CD4-positive, alpha-beta T cell treated with Interleukin-21 for 1 hour (primary cell): ENCODE results near the gene RIN3.

Experiments used
- DNase-seq: peaks from one replicate; pipeline ENCODE4 v3.0.0-alpha.2; 2020

The RIN3 gene

GRCh38 chr14:92601131-92601710, 87.6 kb downstream of the RIN3 start:
- no peak for DNase-seq

GRCh38 chr14:92601757-92602417, 88.3 kb downstream of the RIN3 start:
- no peak for DNase-seq

DNA sequence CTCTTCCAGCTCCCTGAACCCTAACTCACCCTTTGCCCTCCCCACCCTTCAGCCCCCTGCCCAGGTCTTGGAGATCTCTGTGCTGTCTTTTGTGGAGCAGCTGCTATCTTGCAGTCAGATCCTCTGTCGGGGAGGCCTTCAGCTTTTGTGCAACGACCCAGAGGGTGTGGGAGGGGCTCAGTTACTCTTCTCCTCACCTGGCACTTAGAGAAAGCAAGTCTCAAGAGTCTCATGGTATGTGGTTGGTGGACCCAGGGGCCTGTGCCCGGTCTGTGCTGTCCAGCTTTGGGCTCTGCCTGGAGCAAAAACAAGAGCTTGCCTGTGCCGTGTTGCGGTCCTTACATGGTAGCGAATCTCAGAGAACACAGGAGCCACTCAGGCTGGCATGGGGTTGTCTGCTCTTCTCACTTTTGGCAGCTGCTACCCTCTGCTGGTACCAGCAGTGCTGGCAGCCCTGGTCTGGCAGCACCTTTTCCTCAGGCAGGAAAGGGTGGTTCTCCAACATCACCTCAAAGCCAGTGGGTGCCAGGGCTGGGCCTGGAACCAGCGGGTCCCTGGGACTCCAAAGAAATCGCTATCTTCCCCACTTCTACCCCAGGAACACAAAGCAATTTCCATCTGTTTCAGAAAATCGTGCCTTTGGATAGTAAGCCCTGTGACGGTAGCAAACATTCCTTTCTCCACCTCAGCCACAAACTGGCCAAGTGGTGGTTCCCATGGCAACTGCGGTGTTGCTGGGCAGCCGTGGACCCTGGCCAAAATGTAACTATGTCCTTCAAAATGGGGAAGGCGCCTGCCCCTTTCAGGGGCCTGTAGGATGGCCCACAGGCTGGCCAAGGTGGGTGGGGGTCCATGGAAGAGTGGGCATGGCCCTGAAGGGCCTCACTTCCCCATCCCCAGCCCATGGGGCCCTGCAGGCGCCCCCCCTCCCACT, 90.0 kb downstream of the RIN3 start:
- peak; percentile 70 for DNase-seq

DNA sequence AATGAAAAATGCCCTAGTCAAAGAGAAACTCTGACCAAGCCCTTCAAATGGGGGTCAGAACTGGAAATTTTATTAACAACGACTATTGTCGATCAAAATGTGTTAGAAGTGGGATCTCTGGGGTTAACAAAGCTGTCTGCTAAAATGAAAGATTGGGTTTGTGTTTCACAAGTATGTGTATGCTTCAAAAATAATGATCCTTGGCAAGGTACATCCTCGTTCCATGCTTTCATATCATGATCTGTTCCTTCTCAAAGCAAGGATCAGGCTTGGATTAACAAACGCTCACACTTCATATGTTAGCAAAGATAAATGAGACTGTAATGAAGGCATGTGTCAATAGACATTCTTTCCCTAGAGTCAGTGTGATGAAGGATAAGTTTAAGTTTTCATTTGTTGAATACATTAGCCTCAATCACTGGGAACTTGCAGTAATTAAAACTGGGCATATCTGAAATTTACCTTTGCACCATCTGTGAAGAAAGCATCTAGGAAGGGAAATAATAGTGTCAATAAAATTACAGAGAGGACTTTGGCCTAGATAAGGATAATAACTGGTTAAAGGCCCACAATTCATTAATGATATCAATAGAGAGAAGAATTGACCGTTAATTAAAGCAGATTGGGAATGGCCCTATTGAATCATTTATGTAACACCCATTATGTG, 91.8 kb downstream of the RIN3 start:
- no peak for DNase-seq

DNA sequence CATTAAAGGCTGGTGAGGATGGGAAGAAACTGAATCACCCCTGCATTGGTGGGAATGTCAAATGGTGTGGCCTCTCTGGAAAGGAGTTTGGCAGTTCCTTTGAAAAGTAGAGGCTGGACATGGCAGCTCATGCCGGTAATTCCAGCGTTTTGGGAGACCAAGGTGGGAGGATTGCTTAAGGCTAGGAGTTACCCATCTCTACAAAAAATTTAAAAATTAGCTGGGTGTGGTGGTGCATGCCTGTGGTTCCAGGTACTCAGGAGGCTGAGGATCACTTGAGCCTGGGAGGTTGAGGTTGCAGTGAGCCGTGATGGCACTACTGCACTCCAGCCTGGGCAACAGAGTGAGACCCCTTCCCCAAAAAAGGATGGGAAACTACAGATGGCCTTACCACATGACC, 93.7 kb downstream of the RIN3 start:
- DNase-seq: no peak

GRCh38 chr14:92607702-92608429, 94.3 kb downstream of the RIN3 start:
- DNase-seq: no peak

GRCh38 chr14:92609955-92610354, 96.4 kb downstream of the RIN3 start:
- DNase-seq: no peak

- no peak for DNase-seq
Observed at GRCh38 chr14:92610849-92611271, 97.3 kb downstream of the RIN3 start.

DNA sequence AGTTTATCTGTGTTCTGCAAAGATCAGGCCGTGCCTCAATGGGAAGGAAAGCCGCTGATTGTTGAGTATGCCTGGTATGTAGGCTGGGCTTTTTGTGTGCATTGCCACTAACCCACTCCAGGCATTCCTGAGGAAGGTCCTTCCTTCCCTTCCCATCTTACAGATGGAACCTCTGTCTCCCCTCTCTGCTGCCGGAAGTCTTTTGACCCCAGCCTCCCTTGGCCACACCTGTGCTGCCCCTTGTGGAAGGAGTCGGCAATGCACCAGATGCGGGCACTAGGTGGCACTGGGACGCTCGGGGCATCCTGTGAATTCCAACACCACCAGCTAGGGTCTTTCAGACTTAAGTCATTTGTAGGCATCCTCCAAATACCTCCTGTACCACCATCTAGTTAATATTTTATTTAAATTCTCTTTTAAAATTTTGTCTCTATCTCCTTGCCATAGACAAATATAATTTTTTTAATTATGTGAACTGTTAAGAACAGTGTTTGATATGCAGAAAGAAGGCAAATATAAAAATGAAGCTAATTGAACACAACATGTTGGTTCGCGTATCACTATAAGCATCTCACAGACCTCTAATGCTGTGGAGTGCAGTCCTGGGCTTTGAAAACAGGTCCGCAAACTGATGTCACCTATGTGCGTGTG, 99.6 kb downstream of the RIN3 start:
- peak; percentile 67 for DNase-seq

DNA sequence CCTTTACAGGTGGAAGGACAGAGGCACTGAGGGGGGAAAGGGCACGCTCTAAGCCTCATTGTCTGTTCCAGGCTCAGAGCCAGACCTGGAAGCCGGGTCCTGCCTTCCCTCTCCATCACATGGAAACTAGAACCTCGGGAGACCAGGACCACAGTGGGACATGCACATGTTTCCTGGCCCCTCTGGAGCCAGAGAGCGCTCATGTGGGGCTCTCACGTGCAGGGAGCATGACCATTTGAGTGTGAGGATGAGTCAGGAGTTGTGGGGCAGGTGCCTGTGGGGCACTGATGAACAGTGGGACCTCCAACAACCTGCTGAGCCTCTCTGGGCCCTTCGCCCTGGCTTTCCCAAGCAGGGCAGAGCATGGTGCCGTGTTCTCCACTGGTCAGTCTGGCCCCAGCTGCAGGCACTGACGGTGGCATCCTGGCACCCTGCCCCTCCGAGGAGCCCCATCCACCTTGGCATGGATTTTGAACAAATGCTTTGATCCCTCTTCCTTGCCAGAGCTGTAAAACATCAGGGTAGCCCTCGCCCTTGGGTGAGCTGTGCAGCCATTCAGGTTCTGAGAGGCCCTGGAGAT, 100.2 kb downstream of the RIN3 start:
- no peak for DNase-seq

- peak; percentile 87 for DNase-seq
Observed at GRCh38 chr14:92615451-92615850, 101.9 kb downstream of the RIN3 start.

DNA sequence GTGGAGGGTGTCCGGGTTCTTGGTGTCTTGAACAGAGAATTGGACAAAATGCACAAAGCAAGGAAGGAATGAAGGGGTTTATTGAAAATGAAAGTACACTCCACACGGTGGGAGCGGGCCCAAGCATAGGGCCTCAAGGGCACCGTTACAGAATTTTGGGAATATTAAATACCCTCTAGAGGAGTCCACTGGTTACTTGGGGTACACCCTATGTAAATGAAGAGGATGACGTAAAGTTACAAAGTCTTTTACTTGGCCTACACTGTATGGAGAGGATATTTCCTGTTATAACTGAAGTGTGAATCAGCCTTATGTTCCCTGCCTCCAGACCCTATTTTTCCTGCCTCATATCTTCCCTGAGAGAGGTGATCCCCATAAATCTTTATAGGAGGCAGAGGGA, 102.6 kb downstream of the RIN3 start:
- no peak for DNase-seq

DNA sequence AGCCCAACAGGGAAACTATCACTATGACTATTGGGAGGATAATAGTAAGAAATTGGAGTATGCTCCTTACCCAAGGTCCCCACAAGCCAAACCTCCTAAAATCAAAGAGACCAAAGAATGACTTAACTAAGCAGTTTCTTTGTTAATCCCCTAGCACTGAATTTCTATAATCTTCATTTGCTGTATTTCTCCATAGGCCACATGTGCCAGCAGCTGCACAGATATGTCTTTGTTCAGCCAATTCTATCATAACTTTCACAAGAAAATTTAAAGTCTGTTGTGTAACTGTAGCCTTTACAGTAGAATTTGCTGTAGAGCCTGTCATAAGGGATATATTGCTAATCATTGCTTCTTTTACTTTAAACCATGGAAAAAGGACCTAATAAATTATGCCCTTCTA, 104.0 kb downstream of the RIN3 start:
- DNase-seq: no peak

- no peak for DNase-seq
Observed at GRCh38 chr14:92619671-92620456, 106.3 kb downstream of the RIN3 start.

DNA sequence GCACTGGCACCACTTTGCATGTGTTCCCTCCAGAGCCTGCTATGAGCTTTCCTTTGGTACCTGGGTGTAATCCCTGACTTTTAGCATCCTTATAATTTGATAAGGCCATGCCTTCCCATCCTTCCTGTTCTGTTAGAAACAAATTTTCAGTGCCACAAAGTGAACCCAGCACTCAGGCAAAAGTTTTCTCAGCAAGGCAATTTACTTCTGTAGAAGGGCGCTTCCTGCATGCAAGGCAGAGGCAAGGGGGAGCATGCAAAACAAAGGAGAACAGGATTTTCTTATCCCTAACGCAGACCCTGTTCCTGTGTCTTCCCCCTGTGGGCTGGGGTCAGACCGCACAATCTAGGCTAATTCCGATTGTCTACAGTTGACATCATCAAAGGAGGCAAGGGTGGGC, 108.7 kb downstream of the RIN3 start:
- no peak for DNase-seq

GRCh38 chr14:92624764-92625163, 111.2 kb downstream of the RIN3 start:
- no peak for DNase-seq

DNA sequence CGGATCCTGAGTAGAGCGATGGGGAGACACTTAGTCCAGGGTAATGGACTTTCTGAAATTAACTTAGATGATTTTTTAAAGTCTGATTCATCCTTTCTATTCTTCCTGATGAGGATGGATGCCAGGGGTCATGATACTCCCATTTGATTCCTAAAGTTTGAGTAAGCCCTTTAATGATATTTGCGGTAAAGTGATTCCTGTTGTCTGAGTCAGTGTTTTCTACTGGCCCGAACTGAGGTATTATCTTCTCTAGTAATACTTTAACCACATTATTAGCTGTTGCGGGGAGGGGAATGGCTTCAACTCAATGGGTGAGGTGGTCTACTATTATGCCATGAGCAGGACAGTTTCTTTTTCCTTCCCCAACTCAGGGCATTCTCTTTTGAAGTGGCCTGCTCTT, 111.6 kb downstream of the RIN3 start:
- DNase-seq: no peak

DNA sequence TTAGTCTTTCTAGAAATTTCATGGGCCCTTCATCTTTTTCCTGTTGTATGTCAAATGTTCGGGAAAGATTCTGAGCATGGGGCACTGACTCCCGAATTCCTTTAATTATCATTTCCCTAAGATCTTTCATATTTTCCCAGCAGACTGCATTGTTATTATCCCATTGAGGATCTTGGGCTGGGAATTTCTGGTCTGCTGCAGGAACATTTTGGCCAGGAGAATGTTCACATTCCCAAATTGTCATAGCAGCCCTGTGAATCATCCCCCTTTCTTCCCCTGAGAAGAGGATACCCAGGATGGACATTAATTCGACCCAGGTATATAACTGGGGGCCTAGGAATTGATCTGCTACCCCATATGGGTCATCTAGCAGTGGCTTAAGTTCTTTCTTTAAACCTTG, 112.5 kb downstream of the RIN3 start:
- DNase-seq: no peak

DNA sequence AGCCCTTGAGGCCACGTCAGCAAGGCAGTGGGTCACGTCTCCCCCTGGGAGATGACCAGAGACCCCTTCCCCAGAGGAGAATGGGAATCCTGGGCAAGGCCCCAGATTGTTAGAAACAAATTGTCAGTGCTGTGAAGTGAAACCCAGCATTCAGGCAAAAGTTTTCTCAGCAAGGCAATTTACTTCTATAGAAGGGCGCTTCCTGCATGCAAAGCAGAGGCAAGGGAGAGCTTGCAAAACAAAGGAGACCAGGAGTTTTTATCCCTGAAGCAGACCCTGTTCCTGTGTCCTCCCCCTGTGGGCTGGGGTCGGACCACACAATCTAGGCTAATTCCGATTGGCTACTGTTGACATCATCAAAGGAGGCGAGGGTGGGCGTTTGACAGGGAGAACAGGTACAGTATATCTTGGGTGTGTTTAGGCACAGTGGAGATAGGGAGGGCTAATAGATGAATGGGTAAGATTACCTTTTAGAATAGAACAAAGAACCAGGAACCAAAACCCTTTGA, 114.2 kb downstream of the RIN3 start:
- no peak for DNase-seq

GRCh38 chr14:92628636-92629035, 115.1 kb downstream of the RIN3 start:
- no peak for DNase-seq

GRCh38 chr14:92630367-92630766, 116.8 kb downstream of the RIN3 start:
- no peak for DNase-seq
